ENCODE results near the gene ASIC2. TPM values are rescaled to one million over a fixed set of nuclear protein-coding genes. Genes with fewer than 3 reads are reported as not detected.

The ASIC2 gene
- total RNA-seq, 1 donor from 2014 or later, result not detected

DNA sequence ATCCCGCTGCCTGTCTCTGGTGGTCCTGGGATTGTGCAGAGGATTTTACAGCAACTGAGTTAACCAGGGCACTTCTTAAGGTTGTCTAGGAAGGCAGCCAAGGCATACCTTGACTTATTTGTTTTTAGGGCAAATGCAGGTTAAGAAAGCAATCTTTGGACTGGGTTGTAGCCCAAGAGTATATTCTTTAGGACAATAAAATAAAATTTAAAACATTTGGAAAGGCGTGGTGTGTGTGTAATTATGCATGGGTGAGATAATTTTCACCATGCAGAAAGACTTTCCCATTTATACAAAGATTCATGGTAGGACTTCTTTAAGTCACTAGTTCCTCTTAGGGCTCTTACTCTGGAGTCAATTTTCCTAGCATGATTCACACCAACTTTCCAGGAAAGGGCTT lies 208.3 kb downstream of the ASIC2 start:
- Mint-ChIP-seq H3K27me3 (ENCODE audit: unreplicated experiment) (no peaks in the 10 kb centered on the region), H3K27ac (ENCODE audit: unreplicated experiment) (no peak overlapping the region), H3K4me3 (ENCODE audit: unreplicated experiment) (no peak overlapping the region), H3K36me3 (ENCODE audit: low read depth, unreplicated experiment) (no peaks in the 10 kb centered on the region), H3K9me3 (ENCODE audit: unreplicated experiment) (no peaks in the 10 kb centered on the region), H3K4me1 (ENCODE audit: unreplicated experiment) (no peaks in the 10 kb centered on the region)
- DNase-seq (ENCODE audit: low spot score), result no peak
- TF ChIP-seq, protein P1, sequence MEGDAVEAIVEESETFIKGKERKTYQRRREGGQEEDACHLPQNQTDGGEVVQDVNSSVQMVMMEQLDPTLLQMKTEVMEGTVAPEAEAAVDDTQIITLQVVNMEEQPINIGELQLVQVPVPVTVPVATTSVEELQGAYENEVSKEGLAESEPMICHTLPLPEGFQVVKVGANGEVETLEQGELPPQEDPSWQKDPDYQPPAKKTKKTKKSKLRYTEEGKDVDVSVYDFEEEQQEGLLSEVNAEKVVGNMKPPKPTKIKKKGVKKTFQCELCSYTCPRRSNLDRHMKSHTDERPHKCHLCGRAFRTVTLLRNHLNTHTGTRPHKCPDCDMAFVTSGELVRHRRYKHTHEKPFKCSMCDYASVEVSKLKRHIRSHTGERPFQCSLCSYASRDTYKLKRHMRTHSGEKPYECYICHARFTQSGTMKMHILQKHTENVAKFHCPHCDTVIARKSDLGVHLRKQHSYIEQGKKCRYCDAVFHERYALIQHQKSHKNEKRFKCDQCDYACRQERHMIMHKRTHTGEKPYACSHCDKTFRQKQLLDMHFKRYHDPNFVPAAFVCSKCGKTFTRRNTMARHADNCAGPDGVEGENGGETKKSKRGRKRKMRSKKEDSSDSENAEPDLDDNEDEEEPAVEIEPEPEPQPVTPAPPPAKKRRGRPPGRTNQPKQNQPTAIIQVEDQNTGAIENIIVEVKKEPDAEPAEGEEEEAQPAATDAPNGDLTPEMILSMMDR (IDR thresholded peaks at IDR 0.05; ENCODE audit: unreplicated experiment), result no peak

- Mint-ChIP-seq H3K9me3 (ENCODE audit: unreplicated experiment) (no peaks in the 10 kb centered on the region), H3K27ac (ENCODE audit: unreplicated experiment) (no peak overlapping the region), H3K36me3 (ENCODE audit: low read depth, unreplicated experiment) (no peaks in the 10 kb centered on the region), H3K4me3 (ENCODE audit: unreplicated experiment) (no peak overlapping the region), H3K27me3 (ENCODE audit: unreplicated experiment) (no peaks in the 10 kb centered on the region), H3K4me1 (ENCODE audit: unreplicated experiment) (no peaks in the 10 kb centered on the region)
- DNase-seq (ENCODE audit: low spot score), result no peak
- TF ChIP-seq, protein P1 (IDR thresholded peaks at IDR 0.05; ENCODE audit: unreplicated experiment), result no peak
These were observed 210.4 kb downstream of the ASIC2 start for GRCh38 chr17:33082529-33083173.

- Mint-ChIP-seq H3K4me3 (ENCODE audit: unreplicated experiment) (no peak overlapping the region), H3K27me3 (ENCODE audit: unreplicated experiment) (no peaks in the 10 kb centered on the region), H3K36me3 (ENCODE audit: low read depth, unreplicated experiment) (no peaks in the 10 kb centered on the region), H3K27ac (ENCODE audit: unreplicated experiment) (no peak overlapping the region), H3K9me3 (ENCODE audit: unreplicated experiment) (no peaks in the 10 kb centered on the region), H3K4me1 (ENCODE audit: unreplicated experiment) (no peaks in the 10 kb centered on the region)
- no peak for DNase-seq (ENCODE audit: low spot score)
- TF ChIP-seq, protein P1 (IDR thresholded peaks at IDR 0.05; ENCODE audit: unreplicated experiment), result no peak
These were observed 213.0 kb downstream of the ASIC2 start for GRCh38 chr17:33080091-33080490.

- Mint-ChIP-seq H3K27ac (ENCODE audit: unreplicated experiment) (no peak overlapping the region), H3K27me3 (ENCODE audit: unreplicated experiment) (peaks cover 1% of the 10 kb centered on the region), H3K4me1 (ENCODE audit: unreplicated experiment) (no peaks in the 10 kb centered on the region), H3K9me3 (ENCODE audit: unreplicated experiment) (no peaks in the 10 kb centered on the region), H3K4me3 (ENCODE audit: unreplicated experiment) (no peak overlapping the region), H3K36me3 (ENCODE audit: low read depth, unreplicated experiment) (no peaks in the 10 kb centered on the region)
- no peak for DNase-seq (ENCODE audit: low spot score)
- TF ChIP-seq, protein P1 (IDR thresholded peaks at IDR 0.05; ENCODE audit: unreplicated experiment), result no peak
These were observed 213.9 kb downstream of the ASIC2 start for GRCh38 chr17:33079201-33079600.

GRCh38 chr17:33076979-33077378 lies 216.1 kb downstream of the ASIC2 start:
- Mint-ChIP-seq H3K4me3 (ENCODE audit: unreplicated experiment) (no peak overlapping the region), H3K36me3 (ENCODE audit: low read depth, unreplicated experiment) (no peaks in the 10 kb centered on the region), H3K4me1 (ENCODE audit: unreplicated experiment) (no peaks in the 10 kb centered on the region), H3K27me3 (ENCODE audit: unreplicated experiment) (peaks cover 3% of the 10 kb centered on the region), H3K9me3 (ENCODE audit: unreplicated experiment) (no peaks in the 10 kb centered on the region), H3K27ac (ENCODE audit: unreplicated experiment) (no peak overlapping the region)
- TF ChIP-seq, protein P1 (IDR thresholded peaks at IDR 0.05; ENCODE audit: unreplicated experiment), result no peak
- DNase-seq (ENCODE audit: low spot score), result no peak

All from endothelial cell (in vitro differentiated cells).